Cardiac muscle cell (in vitro differentiated cells and primary cell): ENCODE measurements around the gene ZNF552. TPM values are rescaled to one million over a fixed set of nuclear protein-coding genes. Genes with fewer than 3 reads are reported as not detected.
"Not testable (repeated sequence)": the region's sequence is repeated elsewhere in the genome, so short reads cannot be mapped to it uniquely, and the experiment has no call there.

ENCODE experiments used
- DNase-seq, 2 donors: peaks; one replicate each; pipeline versions ENCODE4 v3.0.0 to v3.0.0-alpha.2; 2010 to 2017; ENCODE audit warnings: low read depth in 1 of 2, low spot score in 1 of 2
- H3K27ac ChIP-seq: fragments of 200-600 bp; sonication (generic); 2 replicates; pipeline ENCODE4 v1.5.1; 2016
- H3K27me3 ChIP-seq: fragments of 200-600 bp; sonication (generic); 2 replicates; pipeline ENCODE4 v1.6.0; 2016; ENCODE audit warnings: control low read depth
- H3K36me3 ChIP-seq: fragments of 200-600 bp; sonication (generic); 2 replicates; pipeline ENCODE4 v1.5.1; 2016; ENCODE audit warnings: control low read depth
- H3K4me1 ChIP-seq: fragments of 200-600 bp; sonication (generic); 2 replicates; pipeline ENCODE4 v1.8.1; 2017; ENCODE audit warnings: low read depth, mild to moderate bottlenecking, mixed run types
- H3K4me3 ChIP-seq: fragments of 200-600 bp; sonication (generic); 2 replicates; pipeline ENCODE4 v1.5.1; 2016; ENCODE audit warnings: mild to moderate bottlenecking
- H3K9me3 ChIP-seq: fragments of 200-600 bp; sonication (generic); 2 replicates; pipeline ENCODE4 v1.5.1; 2017; ENCODE audit warnings: low read depth, mild to moderate bottlenecking, control low read depth
- CTCF ChIP-seq: IDR thresholded peaks from 2 replicates; pipeline ENCODE4 v1.5.1; 2012; ENCODE audit warnings: low read depth, mild to moderate bottlenecking, low read length
- polyA plus RNA-seq: library from polyadenylated mRNA; unstranded; fragments of >200 nt; fragmentation: Nextera tagmentation; extraction: Ambion mirVana; gene quantifications from 2 replicates; pipeline ENCODE4 v1.2.1, GENCODE V29; 2016
- total RNA-seq: library from RNA; depleted of rRNA; stranded (reverse); fragments of >200 nt; gene quantifications from 2 replicates; pipeline ENCODE4 v1.2.3, GENCODE V29; 2016

The ZNF552 gene
- total and polyA plus RNA-seq, 2 experiments from 2014 or later: 6.6 to 13.4 TPM

GRCh38 chr19:57815247-57816075 is 748 bp upstream of the ZNF552 start:
- Histone ChIP-seq H3K27me3 (no peaks in the 10 kb centered on the region), H3K9me3 (no peaks in the 10 kb centered on the region), H3K4me3 (peak overlapping the region; percentile 73), H3K4me1 (peaks cover 3% of the 10 kb centered on the region), H3K36me3 (no peaks in the 10 kb centered on the region), H3K27ac (peak overlapping the region; percentile 87)
- no peak for DNase-seq
- no peak for TF ChIP-seq CTCF

GRCh38 chr19:57813919-57814504 is 701 bp downstream of the ZNF552 start:
- TF ChIP-seq CTCF: no peak
- Histone ChIP-seq H3K4me3 (peak overlapping the region; percentile 73), H3K9me3 (no peaks in the 10 kb centered on the region), H3K4me1 (peaks cover 9% of the 10 kb centered on the region), H3K36me3 (peaks cover 6% of the 10 kb centered on the region), H3K27me3 (no peaks in the 10 kb centered on the region), H3K27ac (peak overlapping the region; percentile 87)
- peak; percentile 6 to 20 for DNase-seq

GRCh38 chr19:57812975-57813820 is 1.5 kb downstream of the ZNF552 start:
- not testable (repeated sequence) for H3K4me1 ChIP-seq, H3K9me3 ChIP-seq, H3K36me3 ChIP-seq, DNase-seq, H3K27me3 ChIP-seq, H3K4me3 ChIP-seq, H3K27ac ChIP-seq

- peaks cover 6% of the 10 kb centered on the region for H3K36me3 ChIP-seq
- peaks cover 9% of the 10 kb centered on the region for H3K4me1 ChIP-seq
- no peak overlapping the region for H3K27ac ChIP-seq
- no peak overlapping the region for H3K4me3 ChIP-seq
- no peaks in the 10 kb centered on the region for H3K9me3 ChIP-seq
- DNase-seq: peak in 1 of 2 donors; percentile 21
- no peaks in the 10 kb centered on the region for H3K27me3 ChIP-seq
- TF ChIP-seq CTCF: no peak
Observed at GRCh38 chr19:57812226-57812625, 2.5 kb downstream of the ZNF552 start.

GRCh38 chr19:57810410-57811295 is 4.1 kb downstream of the ZNF552 start:
- H3K36me3 ChIP-seq, H3K9me3 ChIP-seq, H3K4me3 ChIP-seq, H3K27me3 ChIP-seq, H3K4me1 ChIP-seq: not testable (repeated sequence)
- DNase-seq: peak in 1 of 2 donors; percentile 27
- H3K27ac ChIP-seq: peak overlapping the region; percentile 83

GRCh38 chr19:57807541-57807940 is 7.2 kb downstream of the ZNF552 start:
- no peak overlapping the region for H3K27ac ChIP-seq

More at GRCh38 chr19:57807541-57807940, 7.2 kb downstream of the ZNF552 start:
- H3K36me3 ChIP-seq: peaks cover 6% of the 10 kb centered on the region
- peak in 1 of 2 donors; percentile 67 for DNase-seq
- H3K4me1 ChIP-seq: peaks cover 17% of the 10 kb centered on the region
- H3K4me3 ChIP-seq: no peak overlapping the region
- no peaks in the 10 kb centered on the region for H3K27me3 ChIP-seq
- TF ChIP-seq CTCF: no peak
- H3K9me3 ChIP-seq: no peaks in the 10 kb centered on the region
